Measurements from ENCODE around the gene ADGRV1. TPM values are rescaled to one million over a fixed set of nuclear protein-coding genes. Genes with fewer than 3 reads are reported as not detected.

ADGRV1 gene
- total RNA-seq, 1 experiment from 2014 or later, result 6.8 TPM

GRCh38 chr5:90852531-90852930 lies 293.9 kb downstream of the ADGRV1 start:
- no peaks in the 10 kb centered on the region for H3K4me1 ChIP-seq (ENCODE audit: insufficient read depth, low read length, poor library complexity, severe bottlenecking)
- H3K4me3 ChIP-seq (ENCODE audit: low read depth, low read length, poor library complexity, severe bottlenecking), result no peak overlapping the region
- CTCF ChIA-PET, result no interaction called here
- TF ChIP-seq, protein P1, sequence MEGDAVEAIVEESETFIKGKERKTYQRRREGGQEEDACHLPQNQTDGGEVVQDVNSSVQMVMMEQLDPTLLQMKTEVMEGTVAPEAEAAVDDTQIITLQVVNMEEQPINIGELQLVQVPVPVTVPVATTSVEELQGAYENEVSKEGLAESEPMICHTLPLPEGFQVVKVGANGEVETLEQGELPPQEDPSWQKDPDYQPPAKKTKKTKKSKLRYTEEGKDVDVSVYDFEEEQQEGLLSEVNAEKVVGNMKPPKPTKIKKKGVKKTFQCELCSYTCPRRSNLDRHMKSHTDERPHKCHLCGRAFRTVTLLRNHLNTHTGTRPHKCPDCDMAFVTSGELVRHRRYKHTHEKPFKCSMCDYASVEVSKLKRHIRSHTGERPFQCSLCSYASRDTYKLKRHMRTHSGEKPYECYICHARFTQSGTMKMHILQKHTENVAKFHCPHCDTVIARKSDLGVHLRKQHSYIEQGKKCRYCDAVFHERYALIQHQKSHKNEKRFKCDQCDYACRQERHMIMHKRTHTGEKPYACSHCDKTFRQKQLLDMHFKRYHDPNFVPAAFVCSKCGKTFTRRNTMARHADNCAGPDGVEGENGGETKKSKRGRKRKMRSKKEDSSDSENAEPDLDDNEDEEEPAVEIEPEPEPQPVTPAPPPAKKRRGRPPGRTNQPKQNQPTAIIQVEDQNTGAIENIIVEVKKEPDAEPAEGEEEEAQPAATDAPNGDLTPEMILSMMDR (conservative IDR thresholded peaks at IDR 0.05; ENCODE audit: low read depth, low read length), result no peak
- TF ChIP-seq EZH2 (IDR thresholded peaks at IDR 0.05; ENCODE audit: borderline replicate concordance, low read depth, low read length, poor library complexity, severe bottlenecking), result no peak
- H3K27me3 ChIP-seq (replicated peaks; ENCODE audit: insufficient read depth, low read depth, low read length, poor library complexity), result no peaks in the 10 kb centered on the region
- POLR2A ChIA-PET (ENCODE audit: low non-redundant PET), result no interaction called here
- BruUV-seq (replicated peaks), result no TSS peak
- DNase-seq (ENCODE audit: low spot score), result no peak
- H3K36me3 ChIP-seq (ENCODE audit: insufficient read depth, low read length, poor library complexity, severe bottlenecking), result no peaks in the 10 kb centered on the region
- intact Hi-C loops (cut with micrococcal nuclease; ENCODE audit: unreplicated experiment), result no loop called here
- no peak overlapping the region for H3K27ac ChIP-seq (ENCODE audit: low read depth, low read length, poor library complexity, severe bottlenecking)
- H3K9me3 ChIP-seq (ENCODE audit: low read depth, low read length, poor library complexity, severe bottlenecking), result no peaks in the 10 kb centered on the region

DNA sequence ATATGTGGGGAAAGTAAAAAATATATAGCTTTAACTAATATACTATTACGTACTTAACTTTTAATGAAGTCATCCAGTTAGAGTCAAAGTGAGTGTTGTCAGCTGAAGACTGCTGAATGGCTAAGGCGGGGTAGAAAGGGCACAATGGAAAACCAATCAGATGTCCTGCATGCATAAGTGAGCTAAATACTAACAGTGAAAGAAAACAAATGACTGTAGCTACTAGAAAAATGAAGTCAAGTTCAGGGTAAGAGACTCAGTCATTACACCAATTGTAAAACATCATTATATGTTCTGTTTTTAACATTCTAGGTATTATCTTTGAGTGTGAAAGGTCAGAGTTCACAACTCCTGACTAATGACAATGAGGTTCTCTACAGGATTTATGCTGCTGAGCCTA lies 295.2 kb downstream of the ADGRV1 start:
- CTCF ChIA-PET, result no interaction called here
- Histone ChIP-seq H3K27ac (ENCODE audit: low read depth, low read length, poor library complexity, severe bottlenecking) (no peak overlapping the region), H3K4me3 (ENCODE audit: low read depth, low read length, poor library complexity, severe bottlenecking) (no peak overlapping the region), H3K9me3 (ENCODE audit: low read depth, low read length, poor library complexity, severe bottlenecking) (no peaks in the 10 kb centered on the region), H3K27me3 (replicated peaks; ENCODE audit: insufficient read depth, low read depth, low read length, poor library complexity) (no peaks in the 10 kb centered on the region), H3K4me1 (ENCODE audit: insufficient read depth, low read length, poor library complexity, severe bottlenecking) (no peaks in the 10 kb centered on the region), H3K36me3 (ENCODE audit: insufficient read depth, low read length, poor library complexity, severe bottlenecking) (no peaks in the 10 kb centered on the region)
- TF ChIP-seq EZH2 (IDR thresholded peaks at IDR 0.05; ENCODE audit: borderline replicate concordance, low read depth, low read length, poor library complexity, severe bottlenecking), result no peak
- TF ChIP-seq, protein P1 (conservative IDR thresholded peaks at IDR 0.05; ENCODE audit: low read depth, low read length), result no peak
- intact Hi-C loops (cut with micrococcal nuclease; ENCODE audit: unreplicated experiment), result no loop called here
- no TSS peak for BruUV-seq (replicated peaks)
- POLR2A ChIA-PET (ENCODE audit: low non-redundant PET), result no interaction called here
- no peak for DNase-seq (ENCODE audit: low spot score)

DNA sequence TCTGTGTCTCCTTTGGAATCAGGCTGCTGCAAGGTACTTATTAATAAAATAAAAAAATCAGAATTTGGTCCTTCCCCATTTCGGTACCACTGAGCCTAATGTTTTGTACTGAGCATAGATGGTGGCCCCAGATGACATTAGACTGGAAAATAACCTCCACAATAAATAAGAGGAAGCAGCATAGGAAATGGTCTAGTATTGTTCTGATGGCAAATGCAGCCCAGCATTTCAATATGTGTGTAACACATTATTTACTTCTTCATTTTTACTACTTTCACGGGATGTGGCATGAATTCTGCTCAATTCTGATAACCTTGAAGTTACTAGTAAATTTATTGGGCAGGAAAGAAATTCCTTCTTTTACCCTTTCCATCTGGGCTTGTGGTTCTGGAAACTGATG lies 295.6 kb downstream of the ADGRV1 start:
- Histone ChIP-seq H3K4me1 (ENCODE audit: insufficient read depth, low read length, poor library complexity, severe bottlenecking) (no peaks in the 10 kb centered on the region), H3K4me3 (ENCODE audit: low read depth, low read length, poor library complexity, severe bottlenecking) (no peak overlapping the region), H3K27me3 (replicated peaks; ENCODE audit: insufficient read depth, low read depth, low read length, poor library complexity) (no peaks in the 10 kb centered on the region), H3K27ac (ENCODE audit: low read depth, low read length, poor library complexity, severe bottlenecking) (no peak overlapping the region), H3K9me3 (ENCODE audit: low read depth, low read length, poor library complexity, severe bottlenecking) (no peaks in the 10 kb centered on the region), H3K36me3 (ENCODE audit: insufficient read depth, low read length, poor library complexity, severe bottlenecking) (no peaks in the 10 kb centered on the region)
- ChIA-PET POLR2A (ENCODE audit: low non-redundant PET) (no interaction called here), CTCF (no interaction called here)
- DNase-seq (ENCODE audit: low spot score), result no peak
- BruUV-seq (replicated peaks), result no TSS peak
- no peak for TF ChIP-seq EZH2 (IDR thresholded peaks at IDR 0.05; ENCODE audit: borderline replicate concordance, low read depth, low read length, poor library complexity, severe bottlenecking)
- TF ChIP-seq, protein P1 (conservative IDR thresholded peaks at IDR 0.05; ENCODE audit: low read depth, low read length), result no peak
- intact Hi-C loops (cut with micrococcal nuclease; ENCODE audit: unreplicated experiment), result no loop called here

All from A673 (cell line).